ENCODE results near the gene DYNC1H1.
"Not testable (repeated sequence)": the region's sequence is repeated elsewhere in the genome, so short reads cannot be mapped to it uniquely, and the experiment has no call there.

DYNC1H1 gene

DNA sequence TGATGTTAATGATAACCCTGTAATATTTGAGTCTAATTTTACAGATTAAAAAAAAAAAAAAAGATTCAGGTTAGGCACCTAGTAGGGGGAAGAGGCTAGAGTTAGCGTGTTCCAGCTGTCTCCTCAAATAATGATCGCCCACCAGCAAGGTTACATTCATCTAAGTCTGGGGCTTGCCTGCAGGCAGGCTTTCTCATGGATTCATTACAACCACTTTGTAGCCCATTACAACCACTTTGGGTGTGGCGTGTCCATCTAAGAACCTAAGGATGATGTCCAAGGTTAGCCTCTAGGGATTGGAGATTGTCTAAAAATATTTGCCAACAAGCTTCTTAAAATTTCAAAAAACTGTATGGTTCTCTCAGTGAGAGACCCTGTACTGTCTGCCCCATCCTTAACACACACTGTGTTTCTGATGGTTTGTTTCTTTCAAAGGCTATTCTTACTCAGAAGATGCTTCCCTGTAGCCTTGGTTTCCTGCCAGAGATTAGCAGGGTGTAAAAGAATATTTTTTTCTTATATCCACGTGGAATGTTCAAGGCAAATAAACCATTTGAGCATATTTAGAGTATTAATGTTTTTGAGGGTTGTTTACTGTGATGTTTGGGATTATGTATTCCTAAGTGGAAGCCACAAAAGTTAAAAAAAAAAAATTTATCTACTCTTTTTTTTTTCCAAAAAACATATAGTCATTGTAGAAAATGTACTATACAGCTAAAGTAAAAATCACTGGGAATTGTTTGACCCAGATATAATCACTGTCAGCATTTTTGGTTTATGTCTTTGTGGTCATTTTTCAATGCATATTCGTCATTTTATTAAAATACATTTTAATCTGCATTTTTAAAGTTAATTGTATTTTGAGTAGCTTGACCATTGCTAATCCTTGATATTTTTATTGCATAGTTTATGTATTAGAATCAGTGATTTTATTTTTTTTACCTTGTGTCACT is 1.7 kb downstream of the DYNC1H1 start:
- ATAC-seq (ENCODE audit: low read depth) (no peak), DNase-seq (ENCODE audit: low spot score in 2 of 2) (no peak)
- H3K27ac Mint-ChIP-seq: peak overlapping the region; percentile 68
- H3K4me3 Mint-ChIP-seq: peak overlapping the region; percentile 92
- H3K9me3 Mint-ChIP-seq: no peaks in the 10 kb centered on the region
- H3K36me3 Mint-ChIP-seq: peaks cover 7% of the 10 kb centered on the region
- H3K4me1 Mint-ChIP-seq: peaks cover 26% of the 10 kb centered on the region
- H3K27me3 Mint-ChIP-seq: no peaks in the 10 kb centered on the region

DNA sequence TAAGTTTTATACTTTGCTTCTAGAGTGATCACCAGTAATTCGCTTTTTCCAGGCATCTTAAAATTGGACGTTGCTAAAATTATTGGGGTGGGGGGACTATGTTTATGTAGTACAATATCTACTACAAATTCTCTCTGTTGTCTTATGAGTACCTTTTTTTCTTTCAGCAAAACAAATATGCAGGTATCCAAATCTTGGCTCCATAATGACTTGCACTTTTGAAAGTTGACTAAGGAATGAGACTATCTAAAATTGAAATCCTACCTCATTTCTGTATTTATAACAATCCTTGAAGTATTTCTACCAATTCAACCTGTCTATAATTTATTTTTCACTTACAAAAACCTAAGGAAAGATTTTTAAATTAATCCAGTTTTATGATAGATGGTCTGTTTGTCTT is 2.4 kb downstream of the DYNC1H1 start:
- H3K27ac Mint-ChIP-seq: no peak overlapping the region
- no peak for DNase-seq (ENCODE audit: low spot score in 2 of 2)
- no peaks in the 10 kb centered on the region for H3K27me3 Mint-ChIP-seq
- H3K4me1 Mint-ChIP-seq: peaks cover 22% of the 10 kb centered on the region
- no peaks in the 10 kb centered on the region for H3K9me3 Mint-ChIP-seq
- H3K36me3 Mint-ChIP-seq: peaks cover 7% of the 10 kb centered on the region
- no peak overlapping the region for H3K4me3 Mint-ChIP-seq
- no peak for ATAC-seq (ENCODE audit: low read depth)

GRCh38 chr14:101968186-101968585 is 3.8 kb downstream of the DYNC1H1 start:
- Mint-ChIP-seq H3K27me3 (no peaks in the 10 kb centered on the region), H3K9me3 (no peaks in the 10 kb centered on the region), H3K4me1 (peaks cover 26% of the 10 kb centered on the region), H3K4me3 (no peak overlapping the region), H3K36me3 (peaks cover 7% of the 10 kb centered on the region), H3K27ac (no peak overlapping the region)
- no peak for ATAC-seq (ENCODE audit: low read depth)
- no peak for DNase-seq (ENCODE audit: low spot score in 2 of 2)

- ATAC-seq (ENCODE audit: low read depth): peak; percentile 24
- no peak for DNase-seq (ENCODE audit: low spot score in 2 of 2)
- H3K9me3 Mint-ChIP-seq: no peaks in the 10 kb centered on the region
- peaks cover 7% of the 10 kb centered on the region for H3K36me3 Mint-ChIP-seq
- H3K4me3 Mint-ChIP-seq: peak overlapping the region; percentile 5
- peak overlapping the region; percentile 57 for H3K27ac Mint-ChIP-seq
- no peaks in the 10 kb centered on the region for H3K27me3 Mint-ChIP-seq
- H3K4me1 Mint-ChIP-seq: peaks cover 21% of the 10 kb centered on the region
These were observed 5.1 kb downstream of the DYNC1H1 start for GRCh38 chr14:101969481-101969880.

GRCh38 chr14:101970830-101971400 is 6.5 kb downstream of the DYNC1H1 start:
- H3K4me1 Mint-ChIP-seq: peaks cover 21% of the 10 kb centered on the region
- no peak for DNase-seq (ENCODE audit: low spot score in 2 of 2)
- peak overlapping the region; percentile 57 for H3K27ac Mint-ChIP-seq
- ATAC-seq (ENCODE audit: low read depth): no peak
- no peak overlapping the region for H3K4me3 Mint-ChIP-seq
- no peaks in the 10 kb centered on the region for H3K27me3 Mint-ChIP-seq
- H3K36me3 Mint-ChIP-seq: peaks cover 9% of the 10 kb centered on the region
- no peaks in the 10 kb centered on the region for H3K9me3 Mint-ChIP-seq

DNA sequence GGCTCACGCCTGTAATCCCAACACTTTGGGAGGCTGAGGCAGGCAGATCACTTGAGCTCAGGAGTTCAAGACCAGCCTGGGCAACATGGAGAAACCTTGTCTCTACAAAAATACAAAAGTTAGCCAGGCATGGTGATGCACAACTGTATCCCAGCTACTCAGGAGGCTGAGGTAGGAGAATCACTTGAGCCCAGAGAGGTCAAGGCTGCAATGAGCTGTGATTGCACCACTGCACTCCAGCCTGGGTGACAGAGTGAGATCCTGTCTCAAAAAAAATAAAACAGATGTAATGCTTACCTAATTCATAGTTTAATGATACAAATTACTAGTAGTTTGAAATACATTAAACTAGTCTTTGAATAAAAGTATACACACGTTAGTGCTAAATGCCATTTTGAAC is 7.1 kb downstream of the DYNC1H1 start:
- H3K36me3 Mint-ChIP-seq: not testable (repeated sequence)

DNA sequence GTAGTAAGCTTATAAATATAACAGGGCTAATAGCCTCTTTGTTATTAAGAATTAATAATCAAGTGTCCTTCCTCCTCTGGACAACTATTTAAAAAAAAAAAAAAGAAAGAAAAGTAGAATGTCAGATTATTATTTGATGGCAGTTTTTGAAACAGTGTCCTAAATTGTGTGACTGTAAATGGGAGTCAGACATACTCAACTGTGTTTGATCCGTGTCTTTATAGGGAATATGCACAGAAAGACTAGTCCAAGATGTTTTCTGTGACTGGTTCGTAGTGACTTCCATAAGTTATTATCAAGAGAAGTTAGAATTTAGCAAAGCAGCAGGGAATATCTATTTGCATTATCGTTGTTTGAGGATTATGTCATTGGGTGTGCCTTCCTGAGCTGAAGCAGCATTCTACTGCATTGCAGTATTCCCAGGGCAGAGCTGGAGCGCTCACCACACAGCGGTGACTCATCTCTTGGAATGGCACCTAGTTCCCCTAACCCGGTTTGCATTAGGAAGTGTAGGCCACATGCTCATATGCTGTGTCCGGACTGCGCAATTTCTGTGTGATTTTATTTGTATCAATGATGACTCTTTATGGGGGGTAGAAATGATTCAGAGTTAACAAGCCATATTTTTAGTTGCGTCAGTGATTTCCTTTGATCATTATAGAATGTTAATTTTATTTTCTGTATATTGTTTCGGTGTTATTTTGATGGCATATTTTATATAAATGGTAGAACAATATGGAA is 7.9 kb downstream of the DYNC1H1 start:
- Mint-ChIP-seq H3K36me3 (peaks cover 9% of the 10 kb centered on the region), H3K4me3 (no peak overlapping the region), H3K27me3 (no peaks in the 10 kb centered on the region), H3K27ac (no peak overlapping the region), H3K4me1 (peaks cover 19% of the 10 kb centered on the region), H3K9me3 (no peaks in the 10 kb centered on the region)
- ATAC-seq (ENCODE audit: low read depth) (no peak), DNase-seq (ENCODE audit: low spot score in 2 of 2) (no peak)

More for the DNA sequence above, 7.1 kb downstream of the DYNC1H1 start:
- not testable (repeated sequence) for H3K4me3 Mint-ChIP-seq; H3K9me3 Mint-ChIP-seq; ATAC-seq (ENCODE audit: low read depth); H3K27ac Mint-ChIP-seq; H3K27me3 Mint-ChIP-seq; DNase-seq (ENCODE audit: low spot score in 2 of 2)
- H3K4me1 Mint-ChIP-seq: peaks cover 21% of the 10 kb centered on the region

GRCh38 chr14:101973356-101973755 is 9.0 kb downstream of the DYNC1H1 start:
- no peak overlapping the region for H3K4me3 Mint-ChIP-seq
- H3K4me1 Mint-ChIP-seq: peaks cover 16% of the 10 kb centered on the region
- H3K27ac Mint-ChIP-seq: no peak overlapping the region
- DNase-seq (ENCODE audit: low spot score in 2 of 2) (no peak), ATAC-seq (ENCODE audit: low read depth) (no peak)
- no peaks in the 10 kb centered on the region for H3K27me3 Mint-ChIP-seq
- H3K9me3 Mint-ChIP-seq: no peaks in the 10 kb centered on the region
- peaks cover 9% of the 10 kb centered on the region for H3K36me3 Mint-ChIP-seq

GRCh38 chr14:101975231-101975630 is 10.9 kb downstream of the DYNC1H1 start:
- H3K27me3 Mint-ChIP-seq: no peaks in the 10 kb centered on the region
- H3K9me3 Mint-ChIP-seq: no peaks in the 10 kb centered on the region
- H3K4me1 Mint-ChIP-seq: peaks cover 8% of the 10 kb centered on the region
- no peak overlapping the region for H3K4me3 Mint-ChIP-seq
- DNase-seq (ENCODE audit: low spot score in 2 of 2): no peak
- H3K36me3 Mint-ChIP-seq: peaks cover 13% of the 10 kb centered on the region
- no peak overlapping the region for H3K27ac Mint-ChIP-seq
- no peak for ATAC-seq (ENCODE audit: low read depth)

DNA sequence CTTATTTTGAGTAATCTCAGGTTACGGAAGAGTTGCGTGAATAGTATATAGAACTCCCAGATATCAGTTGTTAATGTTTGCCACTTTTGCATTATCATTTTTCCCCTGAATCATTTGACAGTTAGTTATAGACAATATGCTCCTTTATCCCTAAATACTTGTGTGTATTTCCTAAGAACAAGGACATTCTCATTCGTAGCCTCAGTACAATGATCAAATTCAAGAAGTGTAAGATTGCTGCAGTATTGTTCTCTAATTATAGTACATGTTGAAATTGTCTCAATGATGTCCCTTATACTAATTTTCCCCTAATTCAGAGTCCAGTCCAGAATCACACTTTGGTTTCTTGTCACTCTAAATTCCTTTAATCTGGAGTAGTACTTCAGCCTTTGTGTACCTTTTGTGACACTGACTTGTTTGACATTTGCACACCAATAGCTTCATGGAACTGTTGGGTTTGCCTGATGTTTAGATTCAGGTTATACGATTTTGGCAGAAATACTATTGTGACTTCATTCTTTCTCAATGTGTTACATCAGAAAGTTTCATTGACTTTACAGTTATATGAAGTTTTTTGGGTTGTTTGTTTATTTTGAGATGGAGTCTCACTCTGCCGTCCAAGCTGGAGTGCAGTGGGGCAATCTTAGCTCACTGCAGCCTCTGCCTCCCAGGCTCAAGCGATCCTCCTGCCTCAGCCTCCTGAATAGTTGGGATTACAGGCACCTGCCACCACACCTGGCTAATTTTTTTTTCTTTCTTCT is 13.1 kb downstream of the DYNC1H1 start:
- peaks cover 14% of the 10 kb centered on the region for H3K36me3 Mint-ChIP-seq
- H3K4me3 Mint-ChIP-seq: no peak overlapping the region
- ATAC-seq (ENCODE audit: low read depth) (no peak), DNase-seq (ENCODE audit: low spot score in 2 of 2) (no peak)
- H3K27me3 Mint-ChIP-seq: no peaks in the 10 kb centered on the region
- H3K9me3 Mint-ChIP-seq: no peaks in the 10 kb centered on the region
- H3K4me1 Mint-ChIP-seq: peaks cover 6% of the 10 kb centered on the region
- no peak overlapping the region for H3K27ac Mint-ChIP-seq

DNA sequence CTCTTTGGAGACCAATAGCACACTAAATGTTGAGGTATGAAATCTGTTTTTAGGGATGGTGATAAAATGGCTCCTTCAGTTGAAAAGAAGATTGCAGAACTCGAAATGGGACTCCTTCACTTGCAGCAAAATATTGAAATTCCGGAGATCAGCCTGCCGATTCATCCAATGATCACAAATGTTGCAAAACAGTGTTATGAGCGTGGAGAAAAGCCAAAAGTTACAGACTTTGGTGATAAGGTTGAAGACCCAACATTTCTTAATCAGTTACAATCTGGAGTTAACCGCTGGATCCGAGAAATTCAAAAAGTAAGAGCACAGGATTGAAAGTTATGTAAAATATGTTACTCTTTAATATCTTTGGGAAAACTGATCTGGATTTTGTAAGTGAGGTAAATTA is 15.3 kb downstream of the DYNC1H1 start:
- no peak overlapping the region for H3K27ac Mint-ChIP-seq
- peaks cover 8% of the 10 kb centered on the region for H3K4me1 Mint-ChIP-seq
- no peaks in the 10 kb centered on the region for H3K9me3 Mint-ChIP-seq
- ATAC-seq (ENCODE audit: low read depth) (no peak), DNase-seq (ENCODE audit: low spot score in 2 of 2) (no peak)
- no peaks in the 10 kb centered on the region for H3K27me3 Mint-ChIP-seq
- H3K36me3 Mint-ChIP-seq: peaks cover 20% of the 10 kb centered on the region
- no peak overlapping the region for H3K4me3 Mint-ChIP-seq

DNA sequence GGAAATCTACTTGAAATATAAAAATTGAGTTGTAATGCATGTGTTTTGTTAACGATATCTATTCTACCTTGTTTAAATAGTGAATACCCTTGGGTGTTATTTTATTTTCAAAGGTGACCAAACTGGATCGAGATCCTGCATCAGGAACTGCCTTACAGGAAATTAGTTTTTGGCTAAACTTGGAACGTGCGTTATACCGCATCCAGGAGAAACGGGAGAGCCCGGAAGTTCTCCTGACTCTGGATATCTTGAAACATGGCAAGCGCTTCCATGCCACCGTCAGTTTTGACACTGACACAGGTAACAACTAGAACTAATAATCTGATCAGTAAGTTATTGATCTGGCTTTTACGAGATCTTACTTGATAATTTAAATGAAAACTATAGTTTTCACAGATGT is 15.9 kb downstream of the DYNC1H1 start:
- DNase-seq (ENCODE audit: low spot score in 2 of 2): no peak
- Mint-ChIP-seq H3K36me3 (peaks cover 20% of the 10 kb centered on the region), H3K4me1 (peaks cover 8% of the 10 kb centered on the region), H3K4me3 (no peak overlapping the region), H3K9me3 (no peaks in the 10 kb centered on the region), H3K27ac (peak overlapping the region; percentile 74), H3K27me3 (no peaks in the 10 kb centered on the region)
- no peak for ATAC-seq (ENCODE audit: low read depth)

DNA sequence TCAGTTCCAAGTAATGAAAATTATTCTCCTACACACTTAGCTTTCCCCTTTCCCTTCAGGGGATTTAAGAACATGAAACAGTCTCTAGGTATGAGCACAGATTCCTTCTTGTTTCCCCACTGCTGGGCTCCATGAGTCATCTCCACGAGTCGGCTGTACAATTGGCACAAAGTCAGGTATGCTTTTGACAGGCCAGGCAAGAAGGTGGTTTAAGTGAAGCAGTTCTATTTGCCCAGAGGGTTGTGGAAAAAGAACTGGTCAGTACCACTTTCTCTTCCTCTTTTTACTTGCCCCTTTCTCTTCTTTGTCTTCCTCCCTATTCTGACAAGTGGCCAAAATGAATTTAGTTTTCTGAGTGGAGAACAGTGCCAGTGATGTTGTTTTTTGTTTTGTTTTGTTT is 16.3 kb downstream of the DYNC1H1 start:
- Mint-ChIP-seq H3K4me1 (peaks cover 8% of the 10 kb centered on the region), H3K27ac (peak overlapping the region; percentile 74), H3K4me3 (no peak overlapping the region), H3K36me3 (peaks cover 21% of the 10 kb centered on the region), H3K27me3 (no peaks in the 10 kb centered on the region), H3K9me3 (no peaks in the 10 kb centered on the region)
- ATAC-seq (ENCODE audit: low read depth) (no peak), DNase-seq (ENCODE audit: low spot score in 2 of 2) (no peak)

Measured in memory B cell (primary cell).